ENCODE data around the gene TAS2R31.
"Not testable (repeated sequence)": the region's sequence is repeated elsewhere in the genome, so short reads cannot be mapped to it uniquely, and the experiment has no call there.

The TAS2R31 gene, protein sequence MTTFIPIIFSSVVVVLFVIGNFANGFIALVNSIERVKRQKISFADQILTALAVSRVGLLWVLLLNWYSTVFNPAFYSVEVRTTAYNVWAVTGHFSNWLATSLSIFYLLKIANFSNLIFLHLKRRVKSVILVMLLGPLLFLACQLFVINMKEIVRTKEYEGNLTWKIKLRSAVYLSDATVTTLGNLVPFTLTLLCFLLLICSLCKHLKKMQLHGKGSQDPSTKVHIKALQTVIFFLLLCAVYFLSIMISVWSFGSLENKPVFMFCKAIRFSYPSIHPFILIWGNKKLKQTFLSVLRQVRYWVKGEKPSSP

DNA sequence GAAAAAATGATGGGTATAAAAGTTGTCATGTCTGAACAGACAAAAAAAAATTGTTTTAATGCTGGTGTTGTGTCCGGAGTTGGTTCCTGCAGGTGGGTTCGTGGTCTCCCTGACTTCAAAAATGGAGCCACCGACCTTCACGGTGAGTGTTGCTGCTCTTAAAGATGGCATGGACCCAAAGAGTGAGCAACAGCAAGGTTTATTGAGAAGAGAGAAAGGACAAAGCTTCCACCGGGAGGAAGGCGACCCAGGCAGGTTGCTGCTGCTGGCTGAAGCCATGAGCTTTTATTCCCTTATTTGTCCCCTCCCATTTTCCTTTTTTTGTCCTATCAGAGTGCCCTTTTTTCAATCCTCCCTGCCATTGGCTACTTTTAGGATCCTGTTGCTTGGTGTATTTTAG, at the start of gene TAS2R31:
Gene TAS2R31, minus strand, starts transcription at position 101 of the 400 bp plus-strand sequence. Its CDS starts 72 bp downstream, at position 29.
- DNase-seq, result no peak

GRCh38 chr12:11078246-11078645, 47.0 kb upstream of the TAS2R31 start:
- DNase-seq, result no peak

DNA sequence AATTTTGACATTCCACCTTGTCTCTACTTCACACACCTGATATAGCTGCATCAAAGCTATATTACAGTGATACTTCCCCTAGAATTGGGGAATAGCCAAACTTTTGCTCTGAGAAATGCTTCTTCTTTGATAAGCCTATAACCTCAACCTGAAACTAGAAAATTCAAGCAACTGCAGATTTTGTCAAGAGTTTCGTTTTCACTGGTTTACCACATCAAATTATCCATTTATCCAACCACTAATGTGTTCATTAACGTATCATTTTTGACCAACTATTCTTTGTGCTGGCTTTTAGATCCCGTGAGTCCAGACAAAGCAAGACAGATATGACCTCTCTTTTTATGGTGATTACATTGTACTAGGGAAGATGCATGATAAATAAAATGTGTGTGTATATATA, 44.4 kb upstream of the TAS2R31 start:
- no peak for DNase-seq

- DNase-seq, result no peak
Observed at GRCh38 chr12:11071414-11071813, 40.2 kb upstream of the TAS2R31 start.

- no peak for DNase-seq
Observed at GRCh38 chr12:11070999-11071398, 39.8 kb upstream of the TAS2R31 start.

- no peak for DNase-seq
Observed at GRCh38 chr12:11069854-11070365, 38.7 kb upstream of the TAS2R31 start.

GRCh38 chr12:11067514-11067913, 36.3 kb upstream of the TAS2R31 start:
- DNase-seq, result no peak

- DNase-seq, result not testable (repeated sequence)
Observed at GRCh38 chr12:11062194-11062593, 31.0 kb upstream of the TAS2R31 start, which contains the start of gene TAS2R46. TSS of gene TAS2R46 (minus strand) at chr12:11062294. CDS start at chr12:11062294, 0 bp downstream.

DNA sequence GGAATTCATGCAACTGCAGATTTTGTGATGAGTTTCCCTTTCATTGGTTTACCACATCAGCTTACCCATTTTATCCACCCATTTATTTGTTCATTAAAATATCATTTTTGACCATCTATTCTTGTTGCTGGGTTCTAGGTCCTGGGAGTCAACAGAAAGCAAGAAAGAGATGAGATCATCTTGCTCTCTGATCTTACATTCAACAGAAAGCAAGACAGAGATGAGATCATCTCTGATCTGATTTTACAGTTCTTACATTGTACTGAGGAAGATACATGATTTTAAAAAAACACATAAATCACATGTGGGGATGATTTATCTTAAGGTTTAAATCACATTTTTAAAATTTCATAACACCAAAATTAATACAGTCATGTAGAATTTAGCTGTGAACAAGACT, 28.6 kb upstream of the TAS2R31 start:
- no peak for DNase-seq

DNA sequence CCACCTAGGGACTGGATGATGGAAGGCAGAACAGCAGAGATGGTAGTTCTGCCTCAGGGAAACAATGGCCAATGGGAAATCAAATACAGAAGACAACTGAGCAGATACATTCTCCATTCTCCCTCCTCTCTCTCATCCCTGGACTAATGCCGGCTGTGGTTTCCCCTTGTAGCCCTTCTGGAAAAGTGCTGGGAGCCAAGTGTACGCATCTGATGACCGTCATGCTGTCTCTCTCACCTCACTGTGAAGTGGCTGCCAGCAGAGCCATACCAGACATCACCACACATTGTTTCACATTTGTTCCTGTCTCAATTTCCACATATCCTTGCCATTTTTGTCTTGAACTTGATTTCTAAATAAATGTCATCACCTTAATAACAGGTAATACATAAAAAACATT, 27.8 kb upstream of the TAS2R31 start:
- no peak for DNase-seq

- no peak for DNase-seq
Observed at GRCh38 chr12:11055306-11055705, 24.1 kb upstream of the TAS2R31 start.

DNA sequence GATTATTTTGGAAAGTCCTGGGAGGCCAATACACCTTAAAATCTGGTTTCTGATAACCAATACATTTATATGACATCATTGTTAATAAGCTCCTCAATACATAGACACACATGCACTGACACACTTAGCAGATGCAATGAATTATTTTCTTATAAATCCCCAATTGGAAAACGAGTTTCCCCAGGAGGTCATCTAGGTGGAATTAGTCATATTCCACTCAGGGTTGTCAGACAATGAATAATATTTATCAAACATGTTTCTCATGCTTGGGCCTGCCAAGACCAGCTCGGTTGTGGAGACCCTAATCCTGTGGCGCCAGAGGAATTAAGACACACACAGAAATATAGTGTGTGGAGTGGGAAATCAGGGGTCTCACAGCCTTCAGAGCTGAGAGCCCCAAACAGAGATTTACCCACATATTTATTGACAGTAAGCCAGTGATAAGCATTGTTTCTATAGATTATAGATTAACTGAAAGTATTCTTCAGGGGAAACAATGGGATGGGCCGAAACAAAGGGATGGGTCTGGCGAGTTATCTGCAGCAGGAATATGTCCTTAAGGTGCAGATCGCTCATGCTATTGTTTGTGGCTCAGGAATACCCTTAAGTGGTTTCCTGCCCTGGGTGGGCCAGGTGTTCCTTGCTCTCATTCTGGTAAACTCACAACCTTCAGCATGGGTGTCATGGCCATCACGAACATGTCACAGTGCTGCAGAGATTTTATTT, 18.8 kb upstream of the TAS2R31 start:
- not testable (repeated sequence) for DNase-seq

DNA sequence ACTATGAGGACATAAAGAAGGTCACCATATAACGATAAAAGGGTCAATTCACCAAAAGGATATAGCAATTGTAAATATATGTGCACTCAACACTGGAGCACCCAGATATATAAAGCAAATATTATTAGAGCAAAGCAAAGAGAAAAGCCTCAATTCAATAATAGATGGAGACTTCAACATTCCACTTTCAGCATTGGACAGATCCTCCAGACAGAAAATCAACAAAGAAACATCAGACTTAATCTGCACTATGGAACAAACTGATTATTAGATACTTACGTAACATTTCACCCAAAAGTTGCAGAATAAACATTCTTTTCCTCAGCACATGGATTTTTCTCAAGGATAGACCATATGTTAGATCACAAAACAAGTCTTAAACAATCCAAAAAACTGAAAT, 10.2 kb upstream of the TAS2R31 start:
- DNase-seq, result not testable (repeated sequence)

DNA sequence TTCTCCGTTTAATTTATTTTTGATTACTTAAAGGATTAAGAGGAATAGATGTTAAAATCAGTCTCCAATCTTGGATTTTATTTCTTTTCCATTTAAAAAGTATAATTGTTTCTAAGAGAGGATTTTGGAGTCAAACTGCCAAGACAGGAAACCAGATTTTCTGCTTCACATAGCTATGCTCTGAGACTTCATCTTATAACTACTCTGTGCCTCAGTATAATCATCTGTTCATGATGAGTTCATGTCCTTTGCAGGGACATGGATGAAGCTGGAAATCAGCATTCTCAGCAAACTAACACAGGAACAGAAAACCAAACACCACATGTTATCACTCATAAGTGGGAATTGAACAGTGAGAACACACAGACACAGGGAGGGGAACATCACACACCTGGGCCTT, 9.0 kb upstream of the TAS2R31 start:
- DNase-seq, result no peak

GRCh38 chr12:11039171-11039570, 8.0 kb upstream of the TAS2R31 start:
- no peak for DNase-seq

DNA sequence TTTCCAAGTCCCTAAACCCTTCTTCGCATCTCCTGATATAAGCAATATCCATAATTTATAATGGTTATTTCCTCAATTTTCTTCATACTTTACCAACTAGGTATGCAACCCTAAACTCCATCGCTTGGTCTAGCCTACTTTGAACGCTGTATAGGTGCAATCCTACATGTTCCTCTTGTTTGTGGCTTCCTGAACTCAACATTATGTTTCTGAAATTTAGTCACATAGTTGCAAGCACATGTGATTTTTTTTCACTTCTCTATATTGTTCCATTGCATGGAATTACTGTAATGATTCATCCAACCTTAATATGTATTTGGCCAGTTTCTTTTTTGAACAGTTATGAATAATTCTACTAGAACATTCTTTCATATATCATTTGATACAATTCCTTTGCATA, 2.8 kb upstream of the TAS2R31 start:
- not testable (repeated sequence) for DNase-seq

DNA sequence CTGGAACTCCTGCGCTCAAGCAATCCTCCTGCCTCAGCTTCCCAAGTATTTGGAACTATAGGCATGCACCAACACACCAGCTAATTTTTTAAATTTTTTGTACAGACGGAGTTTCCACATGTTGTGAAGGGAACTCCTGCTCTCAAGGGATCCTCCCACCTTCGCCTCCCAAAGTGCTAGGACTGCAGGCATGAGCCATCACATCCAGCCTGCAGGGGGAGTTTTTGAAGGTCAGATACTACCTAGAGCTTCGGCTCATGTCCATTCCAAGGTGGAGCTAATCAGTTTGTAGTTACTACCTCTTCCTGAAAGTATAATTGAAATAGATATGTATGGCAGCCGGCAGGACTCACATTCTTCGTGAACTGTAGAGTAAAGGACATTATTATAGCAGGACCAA, 5.1 kb downstream of the TAS2R31 start:
- no peak for DNase-seq

DNA sequence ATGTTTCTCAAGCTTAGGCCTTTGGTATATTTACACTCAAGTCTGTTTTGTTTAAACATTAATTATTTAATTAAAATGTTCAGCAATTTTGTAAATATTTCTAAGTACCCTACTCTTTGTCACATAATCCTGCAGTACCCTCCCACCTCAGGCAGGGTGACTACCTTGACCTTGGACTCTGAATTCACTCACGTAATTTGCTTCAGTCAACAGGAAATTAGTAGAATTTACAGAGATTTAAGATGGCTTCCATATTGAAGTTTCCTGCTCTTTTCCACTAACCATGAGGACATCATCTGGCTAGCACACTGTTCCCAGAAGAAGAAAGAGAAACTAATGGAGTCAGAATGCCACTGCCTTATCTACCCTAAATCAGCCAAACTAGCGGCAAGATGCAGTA, 7.8 kb downstream of the TAS2R31 start:
- no peak for DNase-seq

GRCh38 chr12:11022520-11022919, 8.7 kb downstream of the TAS2R31 start, which contains the start of gene TAS2R19:
TSS of gene TAS2R19 (minus strand) at chr12:11022620. CDS start at chr12:11022571, 49 bp downstream.
- DNase-seq, result no peak

GRCh38 chr12:11016937-11017336, 14.3 kb downstream of the TAS2R31 start:
- DNase-seq, result no peak

GRCh38 chr12:11015775-11016430, 15.3 kb downstream of the TAS2R31 start:
- DNase-seq, result no peak

DNA sequence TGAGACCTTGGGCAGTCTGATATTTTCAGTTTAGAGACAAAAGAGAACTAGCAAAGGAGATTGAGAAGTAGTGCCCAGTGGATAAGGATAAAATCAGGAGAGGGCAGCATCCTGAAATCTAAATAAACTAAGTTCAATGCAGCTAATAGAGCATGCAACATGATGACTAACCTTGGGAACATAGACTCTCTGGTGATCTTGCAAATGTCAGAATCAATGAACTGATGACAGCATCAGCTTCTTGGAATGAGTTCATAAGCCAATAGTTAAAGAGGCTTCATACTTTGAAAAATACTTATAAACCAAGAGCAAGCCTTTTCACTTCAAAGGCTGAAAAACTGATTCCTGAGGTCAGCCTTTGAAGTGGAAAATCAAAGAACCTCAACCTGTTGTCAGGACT, 17.0 kb downstream of the TAS2R31 start:
- no peak for DNase-seq

DNA sequence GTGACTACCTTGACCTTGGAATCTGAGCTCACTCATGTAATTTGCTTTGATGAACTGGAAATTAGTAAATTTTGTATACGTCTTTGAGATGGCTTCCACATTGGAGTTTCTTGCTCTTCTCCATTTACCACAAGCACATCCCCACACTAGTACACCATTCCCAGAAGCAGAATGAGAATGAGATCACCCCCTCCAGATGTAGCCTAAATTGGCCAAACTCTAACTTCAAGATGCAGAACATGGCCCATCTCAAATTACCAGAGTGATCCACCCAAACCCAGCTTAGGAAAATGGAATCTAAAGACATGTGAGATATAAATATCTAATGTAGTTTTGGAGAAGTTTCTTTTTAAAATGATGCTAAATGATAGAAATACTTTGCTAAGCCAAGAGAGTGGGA, 23.6 kb downstream of the TAS2R31 start:
- DNase-seq, result no peak

- DNase-seq, result no peak
Observed at GRCh38 chr12:10998204-10998603, 33.0 kb downstream of the TAS2R31 start, which contains the start of gene TAS2R20. TSS of gene TAS2R20 (minus strand) at chr12:10998304. CDS start at chr12:10997875, 429 bp downstream.
